ENCODE data around the gene ST7.

GRCh38 chr7:116968631-116969030 is 15.3 kb downstream of the ST7 start:
- no peak for TF ChIP-seq NFRKB (IDR thresholded peaks at IDR 0.05)
- no peak for TF ChIP-seq JUN (CRISPR knock-in tag; IDR thresholded peaks at IDR 0.05)
